Measurements from ENCODE around the gene SLC6A18. TPM values are rescaled to one million over a fixed set of nuclear protein-coding genes. Genes with fewer than 3 reads are reported as not detected.

The SLC6A18 gene, protein sequence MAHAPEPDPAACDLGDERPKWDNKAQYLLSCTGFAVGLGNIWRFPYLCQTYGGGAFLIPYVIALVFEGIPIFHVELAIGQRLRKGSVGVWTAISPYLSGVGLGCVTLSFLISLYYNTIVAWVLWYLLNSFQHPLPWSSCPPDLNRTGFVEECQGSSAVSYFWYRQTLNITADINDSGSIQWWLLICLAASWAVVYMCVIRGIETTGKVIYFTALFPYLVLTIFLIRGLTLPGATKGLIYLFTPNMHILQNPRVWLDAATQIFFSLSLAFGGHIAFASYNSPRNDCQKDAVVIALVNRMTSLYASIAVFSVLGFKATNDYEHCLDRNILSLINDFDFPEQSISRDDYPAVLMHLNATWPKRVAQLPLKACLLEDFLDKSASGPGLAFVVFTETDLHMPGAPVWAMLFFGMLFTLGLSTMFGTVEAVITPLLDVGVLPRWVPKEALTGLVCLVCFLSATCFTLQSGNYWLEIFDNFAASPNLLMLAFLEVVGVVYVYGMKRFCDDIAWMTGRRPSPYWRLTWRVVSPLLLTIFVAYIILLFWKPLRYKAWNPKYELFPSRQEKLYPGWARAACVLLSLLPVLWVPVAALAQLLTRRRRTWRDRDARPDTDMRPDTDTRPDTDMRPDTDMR
- not detected in 2 replicates for total RNA-seq (2022)
- Bru-seq, nascent RNA: not detected
- percentile 4 among the genes with signal in this experiment for BruChase-seq, experiment 1, labeled RNA remaining after a 6-hour chase
- BruChase-seq, experiment 2, labeled RNA remaining after a 2-hour chase: not detected
- long read RNA-seq: 0 reads

DNA sequence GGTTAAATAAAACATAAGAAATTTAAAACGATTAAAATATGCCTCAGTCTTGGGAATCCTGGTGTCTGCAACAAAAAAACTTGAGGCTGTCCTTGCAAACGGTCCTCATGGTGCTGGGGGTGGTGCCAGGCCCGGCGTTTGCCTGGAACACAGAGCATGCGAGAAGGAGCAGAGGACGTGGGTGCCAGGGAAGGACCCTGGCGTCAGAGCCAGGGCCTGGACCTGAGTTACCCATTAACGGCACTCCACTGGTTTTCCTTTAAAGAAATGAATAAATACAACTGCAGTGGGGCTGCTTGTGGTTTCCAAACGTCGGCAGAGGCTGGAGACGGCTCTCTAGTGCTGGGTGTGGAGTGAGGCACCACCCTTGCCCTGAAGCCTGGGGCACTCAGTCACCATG is at the start of gene SLC6A18:
TSS of gene SLC6A18 (plus strand) at position 301 of the 400 bp plus-strand sequence. CDS start at position 398, 97 bp downstream.
- no TSS peak for BruUV-seq (replicated peaks)
- no peak within 1 kb of the TSS for H3K4me3 Mint-ChIP-seq (ENCODE audit: low read depth, unreplicated experiment)
- intact Hi-C loops (cut with micrococcal nuclease; ENCODE audit: unreplicated experiment): no loop called here
- DNase-seq: no peak
- H3K4me1 Mint-ChIP-seq (ENCODE audit: low read depth, unreplicated experiment): no peaks in the 10 kb centered on the region
- peaks cover 4% of the 10 kb centered on the region for H3K36me3 Mint-ChIP-seq (ENCODE audit: insufficient read depth, unreplicated experiment)
- H3K27ac Mint-ChIP-seq (ENCODE audit: unreplicated experiment): no peak within 1 kb of the TSS
- peaks cover 59% of the 10 kb centered on the region for H3K27me3 Mint-ChIP-seq (ENCODE audit: unreplicated experiment)
- peaks cover 4% of the 10 kb centered on the region for H3K9me3 Mint-ChIP-seq (ENCODE audit: low read depth, unreplicated experiment)
- TF ChIP-seq, protein P1, sequence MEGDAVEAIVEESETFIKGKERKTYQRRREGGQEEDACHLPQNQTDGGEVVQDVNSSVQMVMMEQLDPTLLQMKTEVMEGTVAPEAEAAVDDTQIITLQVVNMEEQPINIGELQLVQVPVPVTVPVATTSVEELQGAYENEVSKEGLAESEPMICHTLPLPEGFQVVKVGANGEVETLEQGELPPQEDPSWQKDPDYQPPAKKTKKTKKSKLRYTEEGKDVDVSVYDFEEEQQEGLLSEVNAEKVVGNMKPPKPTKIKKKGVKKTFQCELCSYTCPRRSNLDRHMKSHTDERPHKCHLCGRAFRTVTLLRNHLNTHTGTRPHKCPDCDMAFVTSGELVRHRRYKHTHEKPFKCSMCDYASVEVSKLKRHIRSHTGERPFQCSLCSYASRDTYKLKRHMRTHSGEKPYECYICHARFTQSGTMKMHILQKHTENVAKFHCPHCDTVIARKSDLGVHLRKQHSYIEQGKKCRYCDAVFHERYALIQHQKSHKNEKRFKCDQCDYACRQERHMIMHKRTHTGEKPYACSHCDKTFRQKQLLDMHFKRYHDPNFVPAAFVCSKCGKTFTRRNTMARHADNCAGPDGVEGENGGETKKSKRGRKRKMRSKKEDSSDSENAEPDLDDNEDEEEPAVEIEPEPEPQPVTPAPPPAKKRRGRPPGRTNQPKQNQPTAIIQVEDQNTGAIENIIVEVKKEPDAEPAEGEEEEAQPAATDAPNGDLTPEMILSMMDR (IDR thresholded peaks at IDR 0.05; ENCODE audit: unreplicated experiment): no peak
- CTCF ChIA-PET: no interaction called here

DNA sequence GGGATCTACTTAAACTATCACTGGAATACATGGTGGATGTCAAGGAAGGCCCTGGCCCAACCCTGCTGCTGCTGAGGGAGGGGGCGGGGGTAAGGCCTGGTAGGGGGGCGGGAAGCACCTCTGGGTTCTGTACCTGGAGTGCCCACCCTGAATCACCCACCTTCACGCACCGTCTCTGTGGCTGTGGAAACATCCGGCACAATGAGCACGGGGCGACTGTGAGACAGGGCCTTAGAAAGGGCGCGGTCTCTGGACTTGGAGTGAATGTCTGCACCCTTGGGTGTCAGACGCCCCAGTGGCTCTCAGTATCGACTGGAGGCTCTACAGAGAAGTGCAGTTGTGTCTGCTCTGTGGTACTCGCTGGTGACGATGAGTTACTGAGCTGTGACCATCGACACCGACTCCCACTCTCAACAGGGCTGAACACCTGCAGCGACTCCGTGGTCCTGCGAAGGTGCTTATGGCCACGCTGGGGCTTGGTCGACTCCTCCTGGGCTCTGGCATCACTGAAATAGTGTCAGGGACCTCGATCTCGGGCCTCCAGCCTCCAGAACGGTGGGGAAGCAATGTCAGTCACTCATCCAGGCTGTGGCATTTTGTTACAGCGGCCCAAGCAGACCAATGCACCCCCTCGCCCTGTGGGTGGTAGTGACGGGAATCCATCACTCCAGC is 49.2 kb upstream of the SLC6A18 start:
- no peaks in the 10 kb centered on the region for H3K4me1 Mint-ChIP-seq (ENCODE audit: low read depth, unreplicated experiment)
- no peak overlapping the region for H3K4me3 Mint-ChIP-seq (ENCODE audit: low read depth, unreplicated experiment)
- H3K36me3 Mint-ChIP-seq (ENCODE audit: insufficient read depth, unreplicated experiment): peaks cover 4% of the 10 kb centered on the region
- TF ChIP-seq, protein P1 (IDR thresholded peaks at IDR 0.05; ENCODE audit: unreplicated experiment): no peak
- H3K9me3 Mint-ChIP-seq (ENCODE audit: low read depth, unreplicated experiment): no peaks in the 10 kb centered on the region
- H3K27ac Mint-ChIP-seq (ENCODE audit: unreplicated experiment): no peak overlapping the region
- intact Hi-C loops (cut with micrococcal nuclease; ENCODE audit: unreplicated experiment): no loop called here
- no TSS peak for BruUV-seq (replicated peaks)
- peaks cover 16% of the 10 kb centered on the region for H3K27me3 Mint-ChIP-seq (ENCODE audit: unreplicated experiment)
- DNase-seq: no peak
- CTCF ChIA-PET: no interaction called here

DNA sequence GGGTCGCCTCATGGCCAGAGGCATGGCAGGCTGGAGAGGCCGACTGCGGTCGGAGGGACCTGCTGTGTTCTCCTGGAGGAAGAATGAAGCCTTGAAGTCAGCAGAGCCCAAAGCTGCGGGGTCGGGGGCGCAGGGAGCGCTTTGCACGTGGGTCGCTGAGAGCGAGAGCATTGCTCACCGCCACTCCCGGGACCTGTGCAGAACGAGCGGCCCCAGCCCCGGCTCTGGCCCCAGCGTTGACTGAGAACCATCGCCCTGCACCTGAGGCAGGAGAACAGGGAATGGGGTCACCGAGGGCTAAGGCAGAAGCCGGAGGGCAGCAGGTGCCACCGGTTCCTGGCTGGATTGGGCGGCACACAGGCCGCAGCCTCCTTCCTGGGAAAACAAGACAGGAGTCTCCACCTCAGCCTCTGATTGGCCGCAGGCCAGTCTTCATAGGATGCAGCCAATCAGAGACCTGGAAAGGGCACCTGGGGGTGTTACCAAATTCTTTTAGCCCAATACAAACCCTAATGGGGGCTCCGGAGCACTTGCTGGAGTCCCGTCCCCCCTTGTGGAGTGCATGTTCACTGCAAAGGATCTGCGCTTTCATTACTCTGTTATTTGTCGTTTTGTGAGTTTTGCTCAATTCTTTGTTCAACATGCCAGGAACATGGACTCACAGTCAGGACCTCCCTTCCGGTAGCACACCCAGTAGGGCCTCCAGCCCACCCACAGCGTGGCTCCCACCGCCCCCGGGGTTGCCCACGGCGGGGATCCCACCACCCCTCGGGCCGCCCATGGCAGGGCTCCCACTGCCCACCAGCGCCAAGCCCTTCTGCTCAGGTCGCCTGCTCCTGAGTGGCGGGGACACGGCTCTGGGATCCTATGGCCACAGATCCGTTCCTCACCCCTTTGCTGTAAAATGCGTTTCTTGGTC is 48.4 kb upstream of the SLC6A18 start:
- TF ChIP-seq, protein P1 (IDR thresholded peaks at IDR 0.05; ENCODE audit: unreplicated experiment): no peak
- Mint-ChIP-seq H3K4me3 (ENCODE audit: low read depth, unreplicated experiment) (no peak overlapping the region), H3K4me1 (ENCODE audit: low read depth, unreplicated experiment) (no peaks in the 10 kb centered on the region), H3K27me3 (ENCODE audit: unreplicated experiment) (peaks cover 14% of the 10 kb centered on the region), H3K9me3 (ENCODE audit: low read depth, unreplicated experiment) (no peaks in the 10 kb centered on the region), H3K36me3 (ENCODE audit: insufficient read depth, unreplicated experiment) (peaks cover 4% of the 10 kb centered on the region), H3K27ac (ENCODE audit: unreplicated experiment) (no peak overlapping the region)
- intact Hi-C loops (cut with micrococcal nuclease; ENCODE audit: unreplicated experiment): no loop called here
- no peak for DNase-seq
- CTCF ChIA-PET: no interaction called here
- BruUV-seq (replicated peaks): no TSS peak
